DND-41 (cell line): ENCODE data around the gene CUEDC2.

Experiments
- ATAC-seq: fragments of 200-7000 bp; cut with Tn5 transposase; 3 replicates; pipeline ENCODE4 v1.9.1; 2021; ENCODE audit warnings: low read depth; ENCODE audit not compliant: insufficient read depth
- DNase-seq: peaks from one replicate; pipeline ENCODE4 v3.0.0-alpha.2; 2020
- H2AFZ ChIP-seq: 2 replicates; pipeline ENCODE4 v1.6.0; 2012; ENCODE audit warnings: low read depth, low read length
- H3K27ac ChIP-seq: 2 replicates; pipeline ENCODE4 v1.5.1; 2012; ENCODE audit warnings: low read length, inconsistent platforms
- H3K27me3 ChIP-seq: fragments of 200-600 bp; sonication (generic); 2 replicates; pipeline ENCODE4 v1.6.0; 2012; ENCODE audit warnings: low read length, mild to moderate bottlenecking, inconsistent platforms; ENCODE audit not compliant: insufficient read depth, poor library complexity
- H3K36me3 ChIP-seq: 2 replicates; pipeline ENCODE4 v1.5.1; 2012; ENCODE audit warnings: low read length, inconsistent platforms; ENCODE audit not compliant: insufficient read depth
- H3K4me1 ChIP-seq: 2 replicates; pipeline ENCODE4 v1.5.1; 2012; ENCODE audit warnings: mild to moderate bottlenecking, low read length; ENCODE audit not compliant: insufficient read depth
- H3K4me2 ChIP-seq: 2 replicates; pipeline ENCODE4 v1.6.0; 2012; ENCODE audit warnings: mild to moderate bottlenecking, moderate library complexity, low read length, inconsistent platforms; ENCODE audit not compliant: insufficient read depth
- H3K4me3 ChIP-seq, 2 experiments: fragments of 200-600 bp in 1 of 2; shearing (Covaris generic) in 1 of 2; 2 replicates each; pipeline ENCODE4 v1.5.1; 2012 to 2016; ENCODE audit warnings: inconsistent platforms in 2 of 2, low read length in 2 of 2, mild to moderate bottlenecking in 2 of 2, low read depth in 1 of 2, moderate library complexity in 1 of 2
- H3K79me2 ChIP-seq: 2 replicates; pipeline ENCODE4 v1.6.0; 2012; ENCODE audit warnings: low read length, inconsistent platforms; ENCODE audit not compliant: insufficient read depth
- H3K9ac ChIP-seq: 2 replicates; pipeline ENCODE4 v1.6.0; 2012; ENCODE audit warnings: low read depth, mild to moderate bottlenecking, inconsistent platforms, low read length, moderate library complexity
- H3K9me3 ChIP-seq: 2 replicates; pipeline ENCODE4 v1.5.1; 2012; ENCODE audit warnings: low read length, moderate library complexity, mild to moderate bottlenecking, inconsistent platforms; ENCODE audit not compliant: insufficient read depth, severe bottlenecking
- H4K20me1 ChIP-seq: 2 replicates; pipeline ENCODE4 v1.6.0; 2012; ENCODE audit warnings: low read length; ENCODE audit not compliant: insufficient read depth
- CTCF ChIP-seq: IDR thresholded peaks from 2 replicates; pipeline ENCODE4 v1.5.1; 2012; ENCODE audit warnings: borderline replicate concordance, low read length, moderate library complexity, mild to moderate bottlenecking; ENCODE audit not compliant: poor library complexity, severe bottlenecking; ENCODE audit errors: extremely low read depth
- EZH2 ChIP-seq: IDR thresholded peaks from 3 replicates; pipeline ENCODE4 v1.6.1; 2012; ENCODE audit warnings: borderline replicate concordance, low read depth, mild to moderate bottlenecking, moderate library complexity, low read length, inconsistent platforms; ENCODE audit not compliant: severe bottlenecking

CUEDC2 gene

GRCh38 chr10:102421507-102421756, 10.9 kb downstream of the CUEDC2 start:
- H3K9me3 ChIP-seq = no peaks in the 10 kb centered on the region
- H3K9ac ChIP-seq = peak overlapping the region; percentile 75
- TF ChIP-seq CTCF = no peak
- TF ChIP-seq EZH2 = no peak
- peaks cover 38% of the 10 kb centered on the region for H3K4me1 ChIP-seq
- peak overlapping the region; percentile 97 for H2AFZ ChIP-seq
- H3K36me3 ChIP-seq = peaks cover 27% of the 10 kb centered on the region
- no peaks in the 10 kb centered on the region for H3K27me3 ChIP-seq
- no peak for DNase-seq
- H3K4me2 ChIP-seq = peak overlapping the region; percentile 100
- peak overlapping the region; percentile 92 for H3K27ac ChIP-seq
- H3K4me3 ChIP-seq = peak overlapping the region; percentile 73 to 95
- no peak for ATAC-seq
- H4K20me1 ChIP-seq = peaks cover 14% of the 10 kb centered on the region; the same call in 1 of the 2 replicates
- H3K79me2 ChIP-seq = peaks cover 10% of the 10 kb centered on the region

DNA sequence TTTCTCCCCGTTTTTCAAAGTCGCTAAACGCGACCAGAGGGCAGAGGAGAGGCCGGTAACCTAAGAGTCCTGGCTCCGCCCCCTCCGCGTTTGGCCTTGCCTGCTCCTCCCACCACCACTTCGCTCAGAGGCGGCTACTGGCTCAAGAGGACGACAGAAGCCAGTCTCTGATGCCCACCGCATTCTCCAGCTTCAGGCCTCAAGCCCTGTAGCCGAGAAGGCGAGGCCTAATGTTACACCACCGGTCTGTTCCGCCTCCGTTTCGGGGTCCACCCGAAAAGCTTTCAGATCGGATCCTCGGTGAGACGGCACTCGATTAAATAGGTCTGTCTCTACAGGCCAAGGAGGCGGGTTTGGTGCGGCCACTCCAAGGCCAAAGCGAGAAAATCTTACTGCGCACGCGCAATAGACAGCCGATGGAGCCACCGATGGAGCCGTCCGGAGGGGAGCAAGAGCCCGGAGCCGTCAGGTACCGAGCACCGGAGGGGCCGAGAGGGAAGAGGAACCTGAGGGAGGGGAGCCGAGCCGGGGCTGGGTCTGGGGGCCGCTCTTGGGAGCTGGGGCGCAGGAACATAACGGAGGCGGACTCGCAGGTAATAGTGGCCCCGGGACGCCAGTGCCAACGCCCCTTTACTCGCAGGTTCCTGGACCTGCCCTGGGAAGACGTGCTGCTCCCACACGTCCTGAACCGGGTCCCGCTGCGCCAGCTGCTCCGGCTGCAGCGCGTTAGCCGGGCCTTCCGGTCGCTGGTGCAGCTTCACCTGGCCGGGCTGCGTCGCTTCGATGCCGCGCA, 11.5 kb downstream of the CUEDC2 start, which contains the start of gene FBXL15:
Gene FBXL15, plus strand, starts transcription at position 123 of the 793 bp plus-strand sequence. Its CDS starts 294 bp downstream, at position 417.
- peaks cover 12% of the 10 kb centered on the region; the same call in 1 of the 2 replicates for H4K20me1 ChIP-seq
- H3K9ac ChIP-seq = peak within 1 kb of the TSS; percentile 75
- H3K36me3 ChIP-seq = peaks cover 27% of the 10 kb centered on the region
- H3K27me3 ChIP-seq = no peaks in the 10 kb centered on the region
- H3K27ac ChIP-seq = peak within 1 kb of the TSS; percentile 92
- peak within 1 kb of the TSS; percentile 73 to 95 for H3K4me3 ChIP-seq
- peak within 1 kb of the TSS; percentile 100 for H3K4me2 ChIP-seq
- H3K9me3 ChIP-seq = no peaks in the 10 kb centered on the region
- H3K4me1 ChIP-seq = peaks cover 38% of the 10 kb centered on the region
- H3K79me2 ChIP-seq = peaks cover 10% of the 10 kb centered on the region
- TF ChIP-seq CTCF (no peak), EZH2 (no peak)
- peak; percentile 93 for DNase-seq
- H2AFZ ChIP-seq = peak within 1 kb of the TSS; percentile 97
- ATAC-seq = peak; percentile 81

DNA sequence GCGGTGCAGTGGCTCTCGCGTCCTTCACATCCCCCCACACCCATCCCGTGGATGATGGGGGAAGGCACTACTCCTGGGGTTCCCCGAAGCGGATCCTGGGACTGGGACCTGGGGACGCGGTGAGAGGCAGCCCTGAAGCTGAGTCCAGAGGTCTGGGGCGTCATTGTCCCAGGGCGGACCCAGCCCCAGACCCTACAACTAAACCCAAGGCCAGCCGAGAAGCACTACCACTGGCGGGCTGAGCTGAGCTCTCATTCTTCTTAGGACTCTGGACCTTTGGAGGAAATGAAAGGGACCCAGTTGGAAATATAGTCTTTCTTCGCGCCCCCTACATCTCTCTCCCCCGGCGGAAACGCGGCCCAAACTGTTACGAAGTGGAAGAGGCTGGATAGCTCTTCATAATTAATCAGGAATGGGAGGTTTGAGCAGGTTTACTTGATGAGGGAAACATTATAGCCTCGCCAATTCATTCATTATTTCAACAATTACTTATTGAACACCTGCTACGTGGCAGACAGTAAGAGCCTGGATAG, 12.1 kb downstream of the CUEDC2 start:
- Histone ChIP-seq H3K27ac (peak overlapping the region; percentile 92), H3K27me3 (no peaks in the 10 kb centered on the region), H3K36me3 (peaks cover 27% of the 10 kb centered on the region), H4K20me1 (peaks cover 12% of the 10 kb centered on the region; the same call in 1 of the 2 replicates), H3K9ac (peak overlapping the region; percentile 75), H3K79me2 (peaks cover 10% of the 10 kb centered on the region), H2AFZ (peak overlapping the region; percentile 97), H3K4me3 (peak overlapping the region; percentile 73 to 95), H3K4me1 (peaks cover 38% of the 10 kb centered on the region), H3K9me3 (no peaks in the 10 kb centered on the region), H3K4me2 (peak overlapping the region; percentile 100)
- TF ChIP-seq EZH2 (no peak), CTCF (no peak)
- ATAC-seq (peak; percentile 15; the same call in 2 of the 3 replicates), DNase-seq (no peak)
